ENCODE data around the gene PGRMC1. TPM values are rescaled to one million over a fixed set of nuclear protein-coding genes. Genes with fewer than 3 reads are reported as not detected.

Gene PGRMC1
- total RNA-seq, 1 experiment from 2014 or later: 253 TPM

GRCh38 chrX:119247702-119248101 lies 11.6 kb downstream of the PGRMC1 start:
- peaks cover 3% of the 10 kb centered on the region for H3K79me2 ChIP-seq (ENCODE audit: low read length)
- ChIA-PET POLR2A (ENCODE audit: unreplicated experiment) (no interaction called here), CTCF (no interaction called here)
- peaks cover 29% of the 10 kb centered on the region for H3K36me3 ChIP-seq (ENCODE audit: low read depth, low read length)
- TF ChIP-seq CTCF (conservative IDR thresholded peaks at IDR 0.05; ENCODE audit: low read depth, low read length): no peak
- no peak for TF ChIP-seq EZH2 (IDR thresholded peaks at IDR 0.05; ENCODE audit: low read length, unreplicated experiment)
- no peak for TF ChIP-seq EZH2phosphoT487 (IDR thresholded peaks at IDR 0.05; ENCODE audit: borderline replicate concordance, low read length)
- H4K20me1 ChIP-seq (ENCODE audit: low read length): no peaks in the 10 kb centered on the region
- no peak overlapping the region for H3K4me3 ChIP-seq (ENCODE audit: low read length)
- no peak overlapping the region for H3K9ac ChIP-seq (ENCODE audit: low read length)
- no peak for ATAC-seq
- no peaks in the 10 kb centered on the region for H3K4me1 ChIP-seq (ENCODE audit: insufficient read depth, low read length)
- DNase-seq: no peak
- H2AFZ ChIP-seq (ENCODE audit: low read length): no peak overlapping the region
- no peak overlapping the region for H3K4me2 ChIP-seq (ENCODE audit: low read length)
- no peak overlapping the region for H3K27ac ChIP-seq (ENCODE audit: low read length)
- H3F3A ChIP-seq (ENCODE audit: low read length, unreplicated experiment): no peaks in the 10 kb centered on the region
- intact Hi-C loops (cut with micrococcal nuclease): no loop called here
- no peaks in the 10 kb centered on the region for H3K9me2 ChIP-seq (replicated peaks; ENCODE audit: low read length)
- H3K9me3 ChIP-seq (ENCODE audit: low read length): no peaks in the 10 kb centered on the region
- no TSS peak for BruUV-seq (replicated peaks)
- no peaks in the 10 kb centered on the region for H3K27me3 ChIP-seq (ENCODE audit: low read length)

GRCh38 chrX:119249891-119250290 lies 13.8 kb downstream of the PGRMC1 start:
- BruUV-seq (replicated peaks): no TSS peak
- no peak for DNase-seq
- Histone ChIP-seq H3K79me2 (ENCODE audit: low read length) (no peaks in the 10 kb centered on the region), H3K9me3 (ENCODE audit: low read length) (no peaks in the 10 kb centered on the region), H3K4me1 (ENCODE audit: insufficient read depth, low read length) (no peaks in the 10 kb centered on the region), H3K36me3 (ENCODE audit: low read depth, low read length) (peaks cover 8% of the 10 kb centered on the region; the same call in 1 of the 2 replicates), H3K27me3 (ENCODE audit: low read length) (no peaks in the 10 kb centered on the region), H3K4me3 (ENCODE audit: low read length) (no peak overlapping the region), H2AFZ (ENCODE audit: low read length) (no peak overlapping the region), H4K20me1 (ENCODE audit: low read length) (no peaks in the 10 kb centered on the region), H3K9ac (ENCODE audit: low read length) (no peak overlapping the region), H3K4me2 (ENCODE audit: low read length) (no peak overlapping the region), H3F3A (ENCODE audit: low read length, unreplicated experiment) (no peaks in the 10 kb centered on the region), H3K27ac (ENCODE audit: low read length) (no peak overlapping the region), H3K9me2 (replicated peaks; ENCODE audit: low read length) (no peaks in the 10 kb centered on the region)
- CTCF ChIA-PET: no interaction called here
- intact Hi-C loops (cut with micrococcal nuclease): loop anchor here (2.0 kb wide), 1 partner anchor 17 kb away; no protein-coding TSS in a partner anchor
- no peak for ATAC-seq
- TF ChIP-seq EZH2 (IDR thresholded peaks at IDR 0.05; ENCODE audit: low read length, unreplicated experiment) (no peak), EZH2phosphoT487 (IDR thresholded peaks at IDR 0.05; ENCODE audit: borderline replicate concordance, low read length) (no peak), CTCF (conservative IDR thresholded peaks at IDR 0.05; ENCODE audit: low read depth, low read length) (no peak)
- POLR2A ChIA-PET (ENCODE audit: unreplicated experiment): no interaction called here

GRCh38 chrX:119251386-119251785 lies 15.3 kb downstream of the PGRMC1 start:
- H3K79me2 ChIP-seq (ENCODE audit: low read length): no peaks in the 10 kb centered on the region
- H3F3A ChIP-seq (ENCODE audit: low read length, unreplicated experiment): no peaks in the 10 kb centered on the region
- H3K9me3 ChIP-seq (ENCODE audit: low read length): no peaks in the 10 kb centered on the region
- DNase-seq (no peak), ATAC-seq (no peak)
- no peaks in the 10 kb centered on the region for H3K36me3 ChIP-seq (ENCODE audit: low read depth, low read length)
- H3K4me3 ChIP-seq (ENCODE audit: low read length): no peak overlapping the region
- no peak overlapping the region for H3K27ac ChIP-seq (ENCODE audit: low read length)
- no peaks in the 10 kb centered on the region for H3K9me2 ChIP-seq (replicated peaks; ENCODE audit: low read length)
- BruUV-seq (replicated peaks): no TSS peak
- H2AFZ ChIP-seq (ENCODE audit: low read length): no peak overlapping the region
- no peaks in the 10 kb centered on the region for H4K20me1 ChIP-seq (ENCODE audit: low read length)
- no peaks in the 10 kb centered on the region for H3K27me3 ChIP-seq (ENCODE audit: low read length)
- no peak overlapping the region for H3K9ac ChIP-seq (ENCODE audit: low read length)
- H3K4me1 ChIP-seq (ENCODE audit: insufficient read depth, low read length): no peaks in the 10 kb centered on the region
- intact Hi-C loops (cut with micrococcal nuclease): loop anchor here (2.0 kb wide), 1 partner anchor 15 kb away; no protein-coding TSS in a partner anchor
- ChIA-PET POLR2A (ENCODE audit: unreplicated experiment) (no interaction called here), CTCF (no interaction called here)
- no peak overlapping the region for H3K4me2 ChIP-seq (ENCODE audit: low read length)
- TF ChIP-seq EZH2phosphoT487 (IDR thresholded peaks at IDR 0.05; ENCODE audit: borderline replicate concordance, low read length): no peak
- no peak for TF ChIP-seq CTCF (conservative IDR thresholded peaks at IDR 0.05; ENCODE audit: low read depth, low read length)
- TF ChIP-seq EZH2 (IDR thresholded peaks at IDR 0.05; ENCODE audit: low read length, unreplicated experiment): no peak

Data from PC-3 (cell line).